Stomach (tissue), 4 donors: ENCODE results near the gene ENOX1.
"Not testable (repeated sequence)": the region's sequence is repeated elsewhere in the genome, so short reads cannot be mapped to it uniquely, and the experiment has no call there.

Experiments used
- CTCF ChIP-seq, 7 experiments: fragments of 450-650 bp in 4 of 7; fragments of 200-600 bp in 3 of 7; sonication (generic) in 3 of 7; IDR thresholded peaks; one replicate each; pipeline ENCODE4 v1.5.1; 2016 to 2019; ENCODE audit warnings: antibody characterized with exemption in 7 of 7, control low read depth in 2 of 7, mild to moderate bottlenecking in 1 of 7
- EP300 ChIP-seq: sonication (generic); formaldehyde crosslinking; IDR thresholded peaks from one replicate; pipeline ENCODE4 v1.6.1; 2017; ENCODE audit warnings: antibody characterized with exemption
- POLR2A ChIP-seq, 4 donors: fragments of 450-650 bp; IDR thresholded peaks; one replicate each; pipeline ENCODE4 v1.6.1; 2016; ENCODE audit warnings: antibody characterized with exemption in 4 of 4, control low read depth in 2 of 4, mild to moderate bottlenecking in 1 of 4, moderate library complexity in 1 of 4
- POLR2AphosphoS5 ChIP-seq, 3 donors: sonication (generic); formaldehyde crosslinking; IDR thresholded peaks; one replicate each; pipeline ENCODE4 v1.6.1; 2016; ENCODE audit warnings: antibody characterized with exemption in 3 of 3

- not testable (repeated sequence) for TF ChIP-seq CTCF (IDR thresholded peaks at IDR 0.05); EP300; POLR2AphosphoS5 (IDR thresholded peaks at IDR 0.05); POLR2A (IDR thresholded peaks at IDR 0.05)
Observed at GRCh38 chr13:43416842-43417241, 369.9 kb downstream of the ENOX1 start.
